T-helper 2 cell treated with Interferon-gamma antibody and Interleukin-4, amounts not matched to agents 5 μg/mL and 100 μg/mL, for 36 hours (primary cell): Measurements from ENCODE around the gene ATXN1.

Experiments used
- DNase-seq: peaks from one replicate; pipeline ENCODE4 v3.0.0; 2021; ENCODE audit warnings: low spot score
- H3K27ac Mint-ChIP-seq: one replicate; pipeline ENCODE4 v1.8.0; 2021; ENCODE audit warnings: mild to moderate bottlenecking, mixed read lengths
- H3K27me3 Mint-ChIP-seq: one replicate; pipeline ENCODE4 v1.8.0; 2021; ENCODE audit warnings: low read depth, mixed read lengths
- H3K36me3 Mint-ChIP-seq: one replicate; pipeline ENCODE4 v1.8.0; 2021; ENCODE audit warnings: low read depth, mixed read lengths
- H3K4me1 Mint-ChIP-seq: one replicate; pipeline ENCODE4 v1.8.0; 2021; ENCODE audit warnings: low read depth, mixed read lengths
- H3K4me3 Mint-ChIP-seq: one replicate; pipeline ENCODE4 v1.8.0; 2022; ENCODE audit warnings: mild to moderate bottlenecking, moderate library complexity, mixed read lengths
- H3K9me3 Mint-ChIP-seq: one replicate; pipeline ENCODE4 v1.8.0; 2021; ENCODE audit warnings: mixed read lengths

Gene ATXN1

GRCh38 chr6:16332175-16332542 is 429.1 kb downstream of the ATXN1 start:
- no peak overlapping the region for H3K4me3 Mint-ChIP-seq
- no peaks in the 10 kb centered on the region for H3K27me3 Mint-ChIP-seq
- no peak overlapping the region for H3K27ac Mint-ChIP-seq
- peaks cover 7% of the 10 kb centered on the region for H3K36me3 Mint-ChIP-seq
- peaks cover 6% of the 10 kb centered on the region for H3K4me1 Mint-ChIP-seq
- peak; percentile 81 for DNase-seq
- H3K9me3 Mint-ChIP-seq: no peaks in the 10 kb centered on the region

- no peaks in the 10 kb centered on the region for H3K27me3 Mint-ChIP-seq
- no peaks in the 10 kb centered on the region for H3K9me3 Mint-ChIP-seq
- H3K4me1 Mint-ChIP-seq: peaks cover 6% of the 10 kb centered on the region
- peaks cover 11% of the 10 kb centered on the region for H3K36me3 Mint-ChIP-seq
- no peak overlapping the region for H3K4me3 Mint-ChIP-seq
- DNase-seq: peak; percentile 54
- H3K27ac Mint-ChIP-seq: no peak overlapping the region
These were observed 429.7 kb downstream of the ATXN1 start for GRCh38 chr6:16331384-16332174.

GRCh38 chr6:16329233-16329632 is 432.0 kb downstream of the ATXN1 start:
- H3K36me3 Mint-ChIP-seq: peaks cover 22% of the 10 kb centered on the region
- no peak overlapping the region for H3K27ac Mint-ChIP-seq
- H3K4me3 Mint-ChIP-seq: no peak overlapping the region
- no peaks in the 10 kb centered on the region for H3K27me3 Mint-ChIP-seq
- no peaks in the 10 kb centered on the region for H3K9me3 Mint-ChIP-seq
- H3K4me1 Mint-ChIP-seq: peaks cover 17% of the 10 kb centered on the region
- no peak for DNase-seq

GRCh38 chr6:16327777-16328325 is 433.4 kb downstream of the ATXN1 start:
- H3K27ac Mint-ChIP-seq: no peak overlapping the region
- no peaks in the 10 kb centered on the region for H3K9me3 Mint-ChIP-seq
- peaks cover 22% of the 10 kb centered on the region for H3K36me3 Mint-ChIP-seq
- no peaks in the 10 kb centered on the region for H3K27me3 Mint-ChIP-seq
- DNase-seq: no peak
- H3K4me3 Mint-ChIP-seq: no peak overlapping the region
- H3K4me1 Mint-ChIP-seq: peaks cover 22% of the 10 kb centered on the region

GRCh38 chr6:16326971-16327776 is 434.1 kb downstream of the ATXN1 start:
- H3K4me1 Mint-ChIP-seq: peaks cover 26% of the 10 kb centered on the region
- H3K4me3 Mint-ChIP-seq: no peak overlapping the region
- no peak for DNase-seq
- peaks cover 25% of the 10 kb centered on the region for H3K36me3 Mint-ChIP-seq
- H3K27me3 Mint-ChIP-seq: no peaks in the 10 kb centered on the region
- H3K27ac Mint-ChIP-seq: no peak overlapping the region
- no peaks in the 10 kb centered on the region for H3K9me3 Mint-ChIP-seq

GRCh38 chr6:16326531-16326930 is 434.7 kb downstream of the ATXN1 start:
- Mint-ChIP-seq H3K27ac (no peak overlapping the region), H3K36me3 (peaks cover 30% of the 10 kb centered on the region), H3K4me3 (no peak overlapping the region), H3K4me1 (peaks cover 31% of the 10 kb centered on the region), H3K27me3 (no peaks in the 10 kb centered on the region), H3K9me3 (no peaks in the 10 kb centered on the region)
- no peak for DNase-seq

GRCh38 chr6:16324606-16325225 is 436.5 kb downstream of the ATXN1 start:
- DNase-seq: no peak
- Mint-ChIP-seq H3K9me3 (no peaks in the 10 kb centered on the region), H3K27me3 (no peaks in the 10 kb centered on the region), H3K4me1 (peaks cover 48% of the 10 kb centered on the region), H3K36me3 (peaks cover 30% of the 10 kb centered on the region), H3K27ac (peak overlapping the region; percentile 64), H3K4me3 (no peak overlapping the region)

- Mint-ChIP-seq H3K4me3 (no peak overlapping the region), H3K27ac (no peak overlapping the region), H3K9me3 (no peaks in the 10 kb centered on the region), H3K27me3 (no peaks in the 10 kb centered on the region), H3K4me1 (peaks cover 53% of the 10 kb centered on the region), H3K36me3 (peaks cover 30% of the 10 kb centered on the region)
- DNase-seq: no peak
These were observed 437.1 kb downstream of the ATXN1 start for GRCh38 chr6:16324184-16324583.

- Mint-ChIP-seq H3K9me3 (no peaks in the 10 kb centered on the region), H3K27me3 (no peaks in the 10 kb centered on the region), H3K36me3 (peaks cover 26% of the 10 kb centered on the region), H3K4me3 (peak overlapping the region; percentile 57), H3K4me1 (peaks cover 67% of the 10 kb centered on the region), H3K27ac (peak overlapping the region; percentile 91)
- DNase-seq: peak; percentile 84
These were observed 438.5 kb downstream of the ATXN1 start for GRCh38 chr6:16322666-16323312.

GRCh38 chr6:16321826-16322225 is 439.4 kb downstream of the ATXN1 start:
- no peaks in the 10 kb centered on the region for H3K27me3 Mint-ChIP-seq
- no peak for DNase-seq
- peak overlapping the region; percentile 91 for H3K27ac Mint-ChIP-seq
- H3K4me1 Mint-ChIP-seq: peaks cover 71% of the 10 kb centered on the region
- H3K9me3 Mint-ChIP-seq: no peaks in the 10 kb centered on the region
- H3K36me3 Mint-ChIP-seq: peaks cover 26% of the 10 kb centered on the region
- H3K4me3 Mint-ChIP-seq: no peak overlapping the region

- Mint-ChIP-seq H3K4me1 (peaks cover 72% of the 10 kb centered on the region), H3K4me3 (no peak overlapping the region), H3K36me3 (peaks cover 21% of the 10 kb centered on the region), H3K27me3 (no peaks in the 10 kb centered on the region), H3K9me3 (no peaks in the 10 kb centered on the region), H3K27ac (peak overlapping the region; percentile 94)
- no peak for DNase-seq
These were observed 439.9 kb downstream of the ATXN1 start for GRCh38 chr6:16321341-16321710.

- Mint-ChIP-seq H3K36me3 (peaks cover 16% of the 10 kb centered on the region), H3K27ac (peak overlapping the region; percentile 94), H3K4me1 (peaks cover 72% of the 10 kb centered on the region), H3K27me3 (no peaks in the 10 kb centered on the region), H3K4me3 (peak overlapping the region; percentile 78), H3K9me3 (no peaks in the 10 kb centered on the region)
- DNase-seq: no peak
These were observed 440.5 kb downstream of the ATXN1 start for GRCh38 chr6:16320533-16321340.
